ENCODE data around the gene FGF5. TPM values are rescaled to one million over a fixed set of nuclear protein-coding genes. Genes with fewer than 3 reads are reported as not detected.

The FGF5 gene
- total RNA-seq, 1 donor from 2014 or later, result not detected

DNA sequence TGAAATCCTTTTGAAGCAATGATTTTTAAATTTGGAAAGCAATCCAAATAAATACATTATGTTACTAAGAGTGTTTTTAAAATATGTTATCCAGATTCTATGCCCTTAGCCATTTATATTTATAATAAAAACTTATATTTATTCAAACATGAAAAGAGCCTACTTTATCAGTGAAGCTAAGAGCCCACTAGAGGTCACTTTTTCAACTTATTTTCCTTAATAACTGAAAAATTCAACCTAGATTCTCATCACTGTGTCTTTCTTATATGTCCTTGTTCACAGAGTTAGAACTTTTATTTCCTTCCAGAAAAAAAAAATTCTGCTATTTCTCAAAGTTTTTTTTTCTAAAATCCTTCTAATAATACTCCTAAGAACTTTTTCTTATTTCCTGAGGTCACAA, 45.3 kb upstream of the FGF5 start:
- H3K27ac Mint-ChIP-seq, result no peak overlapping the region
- Histone ChIP-seq H3K36me3 (no peaks in the 10 kb centered on the region), H4K20me1 (ENCODE audit: low read depth) (no peaks in the 10 kb centered on the region), H3K79me2 (ENCODE audit: low read depth) (no peaks in the 10 kb centered on the region), H3K4me1 (no peaks in the 10 kb centered on the region), H3K27ac (no peak overlapping the region), H3K4me3 (no peak overlapping the region), H3K9ac (no peak overlapping the region), H2AFZ (replicated peaks) (no peak overlapping the region), H3F3A (ENCODE audit: low read depth) (no peaks in the 10 kb centered on the region), H3K9me3 (ENCODE audit: low read depth) (no peaks in the 10 kb centered on the region), H3K27me3 (peaks cover 100% of the 10 kb centered on the region), H3K4me2 (no peak overlapping the region)
- no peak for TF ChIP-seq EZH2phosphoT487 (IDR thresholded peaks at IDR 0.05)
- TF ChIP-seq, protein P1, sequence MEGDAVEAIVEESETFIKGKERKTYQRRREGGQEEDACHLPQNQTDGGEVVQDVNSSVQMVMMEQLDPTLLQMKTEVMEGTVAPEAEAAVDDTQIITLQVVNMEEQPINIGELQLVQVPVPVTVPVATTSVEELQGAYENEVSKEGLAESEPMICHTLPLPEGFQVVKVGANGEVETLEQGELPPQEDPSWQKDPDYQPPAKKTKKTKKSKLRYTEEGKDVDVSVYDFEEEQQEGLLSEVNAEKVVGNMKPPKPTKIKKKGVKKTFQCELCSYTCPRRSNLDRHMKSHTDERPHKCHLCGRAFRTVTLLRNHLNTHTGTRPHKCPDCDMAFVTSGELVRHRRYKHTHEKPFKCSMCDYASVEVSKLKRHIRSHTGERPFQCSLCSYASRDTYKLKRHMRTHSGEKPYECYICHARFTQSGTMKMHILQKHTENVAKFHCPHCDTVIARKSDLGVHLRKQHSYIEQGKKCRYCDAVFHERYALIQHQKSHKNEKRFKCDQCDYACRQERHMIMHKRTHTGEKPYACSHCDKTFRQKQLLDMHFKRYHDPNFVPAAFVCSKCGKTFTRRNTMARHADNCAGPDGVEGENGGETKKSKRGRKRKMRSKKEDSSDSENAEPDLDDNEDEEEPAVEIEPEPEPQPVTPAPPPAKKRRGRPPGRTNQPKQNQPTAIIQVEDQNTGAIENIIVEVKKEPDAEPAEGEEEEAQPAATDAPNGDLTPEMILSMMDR (IDR thresholded peaks at IDR 0.05), result peak; percentile 32
- H3K27me3 Mint-ChIP-seq (ENCODE audit: insufficient read depth, low read depth), result peaks cover 2% of the 10 kb centered on the region
- H3K36me3 Mint-ChIP-seq, result no peaks in the 10 kb centered on the region
- DNase-seq (ENCODE audit: low spot score), result no peak
- H3K4me1 Mint-ChIP-seq, result no peaks in the 10 kb centered on the region
- H3K4me3 Mint-ChIP-seq, result no peak overlapping the region
- H3K9me3 Mint-ChIP-seq, result no peaks in the 10 kb centered on the region

DNA sequence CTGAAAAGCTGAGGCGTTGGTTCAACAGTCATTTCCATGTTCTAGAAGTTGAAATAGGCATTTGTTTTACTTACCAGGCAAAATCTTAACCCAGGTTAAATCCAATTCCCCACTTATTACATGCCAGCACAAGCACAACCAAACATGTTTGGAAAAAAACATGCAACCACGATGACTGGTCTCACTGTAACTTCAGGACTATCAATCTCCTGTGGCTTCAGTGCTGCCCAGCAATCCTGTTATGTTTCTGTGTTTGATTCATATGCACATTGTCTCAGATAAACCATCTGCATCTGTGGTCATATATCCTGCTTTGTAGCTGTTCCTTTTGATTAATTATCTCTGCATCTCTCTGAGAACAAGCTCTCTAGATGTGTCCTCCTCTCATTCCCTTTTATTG, 40.9 kb upstream of the FGF5 start:
- H3K36me3 Mint-ChIP-seq, result no peaks in the 10 kb centered on the region
- no peak overlapping the region for H3K4me2 ChIP-seq
- H3K4me1 Mint-ChIP-seq, result no peaks in the 10 kb centered on the region
- no peak overlapping the region for H3K27ac ChIP-seq
- H3K27me3 ChIP-seq, result peaks cover 99% of the 10 kb centered on the region
- H3K79me2 ChIP-seq (ENCODE audit: low read depth), result no peaks in the 10 kb centered on the region
- no peak overlapping the region for H3K27ac Mint-ChIP-seq
- DNase-seq (ENCODE audit: low spot score), result no peak
- no peaks in the 10 kb centered on the region for H3K4me1 ChIP-seq
- H3K9me3 Mint-ChIP-seq, result no peaks in the 10 kb centered on the region
- no peaks in the 10 kb centered on the region for H4K20me1 ChIP-seq (ENCODE audit: low read depth)
- H3K4me3 Mint-ChIP-seq, result no peak overlapping the region
- H3K4me3 ChIP-seq, result no peak overlapping the region
- no peak overlapping the region for H2AFZ ChIP-seq (replicated peaks)
- no peak for TF ChIP-seq EZH2phosphoT487 (IDR thresholded peaks at IDR 0.05)
- TF ChIP-seq, protein P1 (IDR thresholded peaks at IDR 0.05), result no peak
- H3K27me3 Mint-ChIP-seq (ENCODE audit: insufficient read depth, low read depth), result no peaks in the 10 kb centered on the region
- no peaks in the 10 kb centered on the region for H3K9me3 ChIP-seq (ENCODE audit: low read depth)
- no peak overlapping the region for H3K9ac ChIP-seq
- H3F3A ChIP-seq (ENCODE audit: low read depth), result no peaks in the 10 kb centered on the region
- no peaks in the 10 kb centered on the region for H3K36me3 ChIP-seq

DNA sequence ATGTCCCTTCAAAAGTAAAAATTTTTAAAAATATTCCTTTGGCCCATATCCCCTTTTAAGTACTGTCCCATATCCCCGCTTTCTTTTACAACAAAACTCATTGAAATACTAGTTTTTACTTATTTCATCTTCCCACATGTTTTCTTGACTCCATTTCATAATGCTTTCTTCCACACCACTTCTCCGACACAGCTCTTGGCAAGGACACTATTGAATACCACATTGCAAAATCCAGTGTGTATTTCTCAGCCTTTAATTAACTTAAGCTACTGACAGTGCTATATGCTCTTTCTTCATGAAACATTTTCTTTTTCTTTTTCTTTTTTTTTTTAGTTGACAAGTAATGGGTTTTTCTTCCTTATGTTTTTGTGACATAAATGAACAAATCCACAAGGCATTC, 40.4 kb upstream of the FGF5 start:
- Histone ChIP-seq H3K4me1 (no peaks in the 10 kb centered on the region), H3K27ac (no peak overlapping the region), H3K9me3 (ENCODE audit: low read depth) (no peaks in the 10 kb centered on the region), H2AFZ (replicated peaks) (no peak overlapping the region), H3K36me3 (no peaks in the 10 kb centered on the region), H3K4me3 (no peak overlapping the region), H3K4me2 (no peak overlapping the region), H3K27me3 (peaks cover 99% of the 10 kb centered on the region), H3K9ac (no peak overlapping the region), H4K20me1 (ENCODE audit: low read depth) (no peaks in the 10 kb centered on the region), H3K79me2 (ENCODE audit: low read depth) (no peaks in the 10 kb centered on the region), H3F3A (ENCODE audit: low read depth) (no peaks in the 10 kb centered on the region)
- Mint-ChIP-seq H3K4me3 (no peak overlapping the region), H3K9me3 (no peaks in the 10 kb centered on the region), H3K27ac (no peak overlapping the region), H3K36me3 (no peaks in the 10 kb centered on the region), H3K4me1 (no peaks in the 10 kb centered on the region), H3K27me3 (ENCODE audit: insufficient read depth, low read depth) (no peaks in the 10 kb centered on the region)
- TF ChIP-seq, protein P1 (IDR thresholded peaks at IDR 0.05), result no peak
- TF ChIP-seq EZH2phosphoT487 (IDR thresholded peaks at IDR 0.05), result no peak
- no peak for TF ChIP-seq EZH2 (IDR thresholded peaks at IDR 0.05)
- no peak for DNase-seq (ENCODE audit: low spot score)

DNA sequence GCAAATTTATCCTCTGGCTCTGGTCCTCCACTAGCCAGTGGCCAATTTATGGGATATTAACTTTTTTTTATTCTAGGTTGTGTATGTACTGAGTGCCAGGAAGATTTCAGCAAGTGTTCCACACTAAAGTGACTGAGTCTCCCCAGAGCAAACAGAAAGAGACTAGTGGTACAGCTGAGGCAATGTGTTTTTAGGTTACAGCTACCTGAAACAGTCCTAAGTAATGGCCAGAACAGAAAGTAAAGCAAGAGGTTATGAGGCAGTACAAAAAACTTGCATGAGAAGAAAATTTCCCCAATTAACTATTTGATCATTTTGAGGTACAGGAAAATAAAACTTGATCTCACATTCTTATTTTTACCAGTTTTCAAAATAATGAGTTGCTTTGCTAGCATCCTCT, 38.0 kb upstream of the FGF5 start:
- Mint-ChIP-seq H3K36me3 (no peaks in the 10 kb centered on the region), H3K27me3 (ENCODE audit: insufficient read depth, low read depth) (no peaks in the 10 kb centered on the region), H3K9me3 (no peaks in the 10 kb centered on the region), H3K27ac (no peak overlapping the region), H3K4me1 (no peaks in the 10 kb centered on the region), H3K4me3 (no peak overlapping the region)
- Histone ChIP-seq H3K4me3 (no peak overlapping the region), H4K20me1 (ENCODE audit: low read depth) (no peaks in the 10 kb centered on the region), H3K4me2 (no peak overlapping the region), H2AFZ (replicated peaks) (no peak overlapping the region), H3K9me3 (ENCODE audit: low read depth) (no peaks in the 10 kb centered on the region), H3K36me3 (no peaks in the 10 kb centered on the region), H3K27ac (no peak overlapping the region), H3F3A (ENCODE audit: low read depth) (no peaks in the 10 kb centered on the region), H3K79me2 (ENCODE audit: low read depth) (no peaks in the 10 kb centered on the region), H3K27me3 (peaks cover 99% of the 10 kb centered on the region), H3K4me1 (no peaks in the 10 kb centered on the region), H3K9ac (no peak overlapping the region)
- no peak for DNase-seq (ENCODE audit: low spot score)
- TF ChIP-seq EZH2 (IDR thresholded peaks at IDR 0.05), result no peak
- TF ChIP-seq, protein P1 (IDR thresholded peaks at IDR 0.05), result no peak
- TF ChIP-seq EZH2phosphoT487 (IDR thresholded peaks at IDR 0.05), result no peak

All from neural progenitor cell (in vitro differentiated cells).